Activated CD4-positive, alpha-beta T cell treated with anti-CD3 and anti-CD28 coated beads, Interleukin-2, amount 50 U/mL, for 24 hours (primary cell): Measurements from ENCODE around the gene CPNE1.

Experiments used
- DNase-seq, 2 donors: peaks; one replicate each; pipeline ENCODE4 v3.0.0-alpha.2; 2020; ENCODE audit warnings: low read depth in 1 of 2, low spot score in 1 of 2

CPNE1 gene

GRCh38 chr20:35654415-35654814 lies 10.3 kb downstream of the CPNE1 start:
- no peak for DNase-seq

GRCh38 chr20:35653893-35654292 lies 10.8 kb downstream of the CPNE1 start:
- no peak for DNase-seq

DNA sequence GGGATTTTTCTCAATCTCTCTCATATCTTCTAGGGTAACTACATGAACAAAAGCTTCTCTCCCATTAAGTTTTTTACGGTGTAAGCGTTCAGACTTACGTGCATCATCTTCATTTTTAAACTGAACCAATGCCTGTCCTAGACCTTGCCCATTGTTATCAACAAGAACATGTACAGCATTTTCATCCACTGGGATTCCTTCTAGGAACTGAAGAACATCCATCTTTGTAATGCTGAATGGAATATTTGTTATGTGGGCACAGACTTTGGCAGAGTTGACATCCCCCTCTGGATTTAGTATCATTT lies 11.3 kb downstream of the CPNE1 start:
- DNase-seq: no peak

DNA sequence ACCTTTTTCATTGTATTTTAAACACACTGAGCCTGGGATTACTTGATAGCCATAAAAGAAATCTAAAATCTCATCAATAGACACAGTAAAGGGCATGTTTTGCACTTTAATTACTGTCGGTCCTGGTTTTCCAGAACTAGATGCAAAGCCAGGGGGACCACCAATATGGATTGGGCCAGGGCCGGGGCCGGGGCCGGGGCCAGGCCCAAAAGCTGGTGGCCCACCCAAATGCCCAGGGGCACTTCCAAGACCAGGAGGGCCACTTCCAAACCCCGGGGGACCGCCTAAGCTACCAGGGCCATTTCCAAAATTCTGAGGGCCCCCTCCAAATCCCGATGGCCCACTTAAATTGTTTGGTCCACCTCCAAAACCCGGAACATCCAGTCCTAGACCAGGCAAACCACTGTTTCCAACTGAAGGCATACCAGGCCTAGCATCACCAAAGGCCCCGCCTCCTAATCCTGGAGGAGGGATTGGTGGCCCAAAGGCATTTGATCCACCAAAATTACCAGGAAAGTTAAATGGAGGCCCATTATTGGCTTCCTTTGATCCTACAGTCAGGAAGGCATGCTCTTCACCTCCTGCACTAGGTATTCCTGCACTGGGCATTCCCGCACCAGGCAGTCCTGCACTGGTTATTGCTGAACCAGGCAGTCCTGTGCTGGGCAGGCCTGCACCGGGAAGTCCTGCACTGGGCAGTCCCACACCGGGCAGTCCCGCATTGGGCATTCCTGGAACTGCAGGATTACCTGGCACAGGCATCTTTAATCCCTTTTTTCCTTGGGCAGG lies 11.9 kb downstream of the CPNE1 start:
- no peak for DNase-seq

DNA sequence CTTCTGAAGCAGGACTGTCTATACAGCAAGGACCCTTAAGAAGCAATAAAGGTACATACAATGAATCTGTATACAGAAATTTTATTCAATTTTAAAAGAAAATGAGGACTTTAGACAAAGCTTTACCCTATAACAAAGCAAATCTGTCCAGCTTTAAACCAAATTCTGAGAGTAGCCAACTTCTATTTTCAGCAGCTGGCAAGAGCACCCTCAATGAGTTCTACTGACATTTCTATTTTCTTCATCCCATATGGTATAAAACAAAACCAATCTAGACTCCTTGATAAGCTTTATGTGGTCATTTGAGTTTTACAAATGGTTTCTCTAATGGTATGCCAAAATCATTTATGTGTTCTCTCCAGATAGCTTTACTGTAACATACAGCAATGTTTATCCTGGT lies 12.7 kb downstream of the CPNE1 start:
- DNase-seq: no peak

GRCh38 chr20:35650632-35651031 lies 14.1 kb downstream of the CPNE1 start:
- DNase-seq: no peak

GRCh38 chr20:35648836-35649235 lies 15.9 kb downstream of the CPNE1 start:
- DNase-seq: no peak

DNA sequence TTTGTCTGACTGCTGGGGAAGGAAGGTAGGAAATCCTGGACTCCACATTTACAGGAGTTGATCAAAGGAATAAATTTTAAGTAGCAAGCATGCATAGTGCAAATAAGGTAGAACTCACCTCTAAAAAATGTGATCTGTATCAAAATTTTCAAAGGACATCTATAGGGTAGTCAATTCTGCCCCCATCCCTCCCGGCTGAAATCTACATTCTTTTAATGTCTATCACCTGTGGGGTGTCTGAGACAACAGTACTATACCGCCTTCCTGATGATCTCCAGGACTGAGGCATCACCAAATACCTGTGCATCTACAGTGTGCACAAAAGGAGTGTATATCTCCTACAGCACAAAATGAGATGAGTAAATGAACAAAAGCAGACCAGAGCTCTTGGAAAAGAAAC lies 19.9 kb downstream of the CPNE1 start:
- no peak for DNase-seq

- no peak for DNase-seq
Observed at GRCh38 chr20:35643045-35643444, 21.7 kb downstream of the CPNE1 start.

- no peak for DNase-seq
Observed at GRCh38 chr20:35641743-35642142, 23.0 kb downstream of the CPNE1 start.

- DNase-seq: no peak
Observed at GRCh38 chr20:35640724-35641123, 24.0 kb downstream of the CPNE1 start.

GRCh38 chr20:35638751-35639150 lies 25.9 kb downstream of the CPNE1 start:
- DNase-seq: no peak

DNA sequence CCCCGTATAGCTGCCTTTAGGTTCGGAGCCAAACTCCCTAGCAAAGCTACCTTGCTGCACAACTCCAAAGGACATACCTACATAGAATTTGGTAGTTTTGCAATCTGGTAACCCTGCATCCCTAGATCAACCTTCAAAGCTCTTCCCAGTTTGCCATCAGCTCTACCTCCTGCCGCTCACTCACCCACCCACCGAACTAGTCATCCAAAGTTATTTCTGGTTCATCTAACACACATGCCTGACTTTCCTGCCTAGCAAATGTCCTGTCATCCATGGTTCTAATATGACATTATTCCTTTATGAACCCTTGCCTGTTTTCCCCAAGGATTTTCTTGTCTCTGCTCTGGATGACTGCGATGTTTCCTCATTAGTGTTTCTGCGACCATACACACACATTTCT lies 27.4 kb downstream of the CPNE1 start:
- no peak for DNase-seq

GRCh38 chr20:35636095-35636494 lies 28.6 kb downstream of the CPNE1 start:
- DNase-seq: no peak

DNA sequence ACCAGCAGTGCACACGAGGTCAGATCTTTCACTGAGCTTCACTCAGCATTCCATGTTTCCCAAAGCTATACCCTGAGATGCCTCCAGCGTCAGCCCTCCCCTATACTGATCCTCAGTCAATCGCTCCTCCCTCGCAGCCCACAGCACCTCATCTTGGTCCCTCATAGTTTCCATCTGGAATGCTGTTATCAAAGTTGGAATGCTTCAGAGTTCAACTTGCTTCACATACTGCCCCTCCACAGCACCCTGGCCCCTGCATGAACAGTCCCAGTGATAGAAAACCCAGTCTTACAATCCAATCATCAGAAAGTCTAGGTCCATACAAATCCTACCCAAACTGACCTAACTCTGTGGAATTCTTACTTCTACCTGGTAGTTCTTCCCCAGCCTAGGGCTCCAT lies 29.0 kb downstream of the CPNE1 start:
- no peak for DNase-seq

DNA sequence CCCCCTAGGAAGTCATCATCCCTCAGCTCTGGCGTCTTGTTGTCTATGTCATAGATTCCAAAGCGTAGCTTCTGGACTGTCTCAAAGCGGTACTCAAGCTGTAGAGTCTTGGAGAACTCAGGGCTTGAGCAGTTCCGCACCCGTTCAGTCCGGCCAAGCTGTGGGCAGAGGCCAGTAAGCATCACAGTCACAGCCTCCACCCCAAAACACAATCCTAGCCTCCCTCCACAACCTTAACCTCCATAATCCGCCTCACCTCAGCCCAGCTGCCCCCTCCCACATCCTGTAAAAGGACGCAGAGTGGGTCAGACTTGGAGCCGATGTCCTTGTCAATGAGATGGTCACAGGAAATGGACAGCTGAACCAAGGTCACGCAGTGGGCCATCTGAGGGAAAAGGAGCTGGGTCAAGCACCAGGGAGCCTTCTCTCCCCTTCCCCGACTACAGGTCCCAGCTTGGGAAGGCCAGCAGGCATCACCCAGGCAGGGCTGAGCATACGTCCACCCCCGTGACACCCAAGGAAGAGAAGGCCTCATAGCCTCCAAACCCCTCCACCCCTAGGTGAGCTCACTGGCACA lies 32.1 kb downstream of the CPNE1 start:
- DNase-seq: no peak

GRCh38 chr20:35630636-35631035 lies 34.1 kb downstream of the CPNE1 start:
- DNase-seq: no peak

DNA sequence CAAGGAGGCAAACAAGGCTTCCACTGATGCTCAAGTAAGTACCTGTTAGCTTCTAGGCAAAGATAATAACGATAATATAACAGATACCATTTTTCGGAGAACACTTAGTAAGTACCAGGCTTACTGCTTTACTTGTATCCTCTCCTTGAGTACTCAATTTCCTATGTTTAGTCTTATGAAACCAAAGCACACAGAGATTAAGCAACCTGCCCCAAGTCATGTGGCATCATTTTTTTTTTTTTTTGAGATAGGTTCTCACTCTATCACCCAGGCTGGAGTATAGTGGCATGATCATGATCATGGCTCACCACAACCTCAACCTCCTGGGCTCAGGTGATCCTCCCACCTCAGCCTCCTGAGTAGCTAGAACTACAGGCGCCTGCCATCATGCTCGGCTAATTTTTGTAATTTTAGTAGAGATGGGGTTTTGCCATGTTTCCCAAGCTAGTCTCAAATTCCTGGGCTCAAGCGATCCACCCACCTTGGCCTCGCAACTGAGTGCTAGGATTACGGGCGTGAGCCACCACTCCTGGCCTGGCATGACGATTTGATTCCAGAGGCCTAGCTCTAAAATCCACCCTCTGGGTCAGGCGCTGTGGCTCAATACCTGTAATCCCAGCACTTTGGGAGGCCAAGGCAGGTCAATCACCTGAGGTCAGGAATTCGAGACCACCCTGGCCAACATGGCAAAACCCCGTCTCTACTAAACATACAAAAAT lies 35.1 kb downstream of the CPNE1 start:
- no peak for DNase-seq

DNA sequence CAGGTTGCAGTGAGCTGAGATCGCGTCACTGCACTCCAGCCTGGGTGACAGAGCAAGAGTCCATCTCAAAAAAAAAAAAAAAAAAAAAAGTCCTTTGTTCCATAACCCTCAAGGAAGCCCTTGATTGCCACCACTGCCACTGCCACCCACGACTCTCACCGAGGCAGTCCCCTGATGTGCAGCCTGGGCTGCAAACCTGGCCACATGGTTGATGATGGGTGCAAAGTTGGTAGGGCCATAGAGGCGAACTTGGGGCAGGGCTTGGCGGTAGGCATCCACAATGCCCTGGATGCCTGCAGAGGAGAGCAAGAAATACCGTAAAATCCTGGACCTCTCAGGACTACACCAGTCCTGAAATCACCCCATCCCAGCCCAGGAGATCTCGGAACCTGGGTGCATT lies 37.6 kb downstream of the CPNE1 start:
- DNase-seq: no peak

DNA sequence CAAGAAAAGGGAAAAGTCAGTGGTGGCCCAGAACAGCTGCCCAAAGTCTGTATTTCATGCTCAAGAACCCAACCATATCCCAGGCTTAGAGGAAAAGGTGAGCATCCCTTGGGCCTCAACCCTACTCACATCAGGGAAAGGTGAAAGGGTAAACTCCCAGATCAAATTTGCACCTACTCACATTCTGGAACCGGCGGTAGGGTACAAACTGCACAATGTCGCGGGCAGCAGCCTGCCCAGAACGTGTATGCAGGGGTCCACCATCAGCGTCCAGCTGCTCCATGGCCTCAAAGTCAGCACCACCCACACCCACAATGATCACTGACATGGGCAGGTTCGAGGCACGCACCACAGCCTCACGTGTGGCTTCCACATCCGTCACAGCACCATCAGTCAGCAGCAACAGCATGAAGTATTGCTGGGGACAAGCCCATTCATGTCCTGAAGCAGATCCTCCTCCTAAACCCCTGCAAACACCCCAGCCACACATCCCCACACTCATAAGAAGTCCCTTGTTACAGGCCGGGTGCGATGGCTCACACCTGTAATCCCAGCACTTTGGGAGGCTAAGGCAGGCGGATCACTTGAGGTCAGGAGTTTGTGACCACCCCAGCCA lies 38.2 kb downstream of the CPNE1 start:
- no peak for DNase-seq

DNA sequence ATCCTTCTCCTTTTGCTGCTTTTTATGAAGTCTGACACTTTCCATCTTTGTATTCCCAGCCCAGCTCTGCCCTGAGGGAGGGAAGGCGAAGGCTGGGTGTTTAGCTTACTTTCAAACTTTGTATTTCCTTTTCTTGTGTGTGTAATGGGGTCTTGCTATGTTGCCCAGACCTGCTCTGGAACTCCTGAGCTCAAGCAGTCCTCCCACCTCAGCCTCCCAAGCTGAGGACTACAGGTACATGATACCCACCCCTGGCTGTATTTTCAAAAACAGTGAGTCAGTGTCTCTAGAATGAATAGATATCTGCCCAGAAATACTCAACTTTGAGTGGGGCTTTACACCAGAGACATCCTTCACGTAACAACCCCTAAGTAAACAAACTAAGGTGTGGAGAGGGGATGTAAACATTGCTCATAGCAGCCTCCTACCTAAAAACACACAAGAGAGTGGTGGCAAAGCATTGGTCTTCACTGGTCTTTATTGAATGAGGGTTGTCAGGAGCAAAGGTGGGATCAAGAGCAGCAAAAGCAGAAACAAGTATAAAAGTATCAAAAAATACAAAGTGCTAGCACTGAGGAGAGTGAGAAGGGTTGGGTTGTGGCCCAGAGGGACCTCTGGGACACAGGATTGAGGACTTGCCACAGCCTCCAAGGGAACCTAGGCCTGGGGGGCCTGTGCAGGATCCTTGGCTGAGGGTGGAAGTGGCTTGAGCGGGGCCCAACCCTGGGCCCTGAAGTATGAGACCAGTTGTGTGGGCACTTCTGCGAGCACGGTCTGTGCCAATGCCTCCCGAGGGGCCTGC lies 38.9 kb downstream of the CPNE1 start:
- DNase-seq: no peak
